GM23338 (cell line): ENCODE data around the gene KLRC3.

Source experiments
- CREB1 ChIP-seq: fragments of 250-450 bp; sonication (Bioruptor Pico); IDR thresholded peaks from 2 replicates; pipeline ENCODE4 v1.5.0; 2020; ENCODE audit warnings: low read depth, mild to moderate bottlenecking, moderate library complexity
- CTCF ChIP-seq, 2 experiments: fragments of 200-600 bp in 1 of 2; sonication (generic) in 1 of 2; conservative IDR thresholded peaks; 2 replicates each; pipeline versions ENCODE4 v1.5.1 to v1.6.1; 2016 to 2017; ENCODE audit warnings: antibody characterized with exemption in 2 of 2, low read depth in 2 of 2, mild to moderate bottlenecking in 2 of 2, moderate library complexity in 1 of 2
- ETS1 ChIP-seq: IDR thresholded peaks from 2 replicates; pipeline ENCODE4 v1.6.1; 2016; ENCODE audit warnings: antibody characterized with exemption
- EZH2 ChIP-seq: fragments of 200-600 bp; sonication (generic); IDR thresholded peaks from one replicate; pipeline ENCODE4 v1.8.0; 2017; ENCODE audit warnings: antibody characterized with exemption, mild to moderate bottlenecking, low read depth; ENCODE audit not compliant: unreplicated experiment
- EZH2phosphoT487 ChIP-seq: fragments of 200-600 bp; sonication (generic); IDR thresholded peaks from one replicate; pipeline ENCODE4 v1.8.1; 2018; ENCODE audit warnings: antibody characterized with exemption; ENCODE audit not compliant: unreplicated experiment
- JUNB ChIP-seq: IDR thresholded peaks from one replicate; pipeline ENCODE4 v1.6.1; 2016; ENCODE audit warnings: antibody characterized with exemption; ENCODE audit not compliant: unreplicated experiment
- NANOG ChIP-seq: IDR thresholded peaks from 2 replicates; pipeline ENCODE4 v1.6.1; 2016; ENCODE audit warnings: antibody characterized with exemption, borderline replicate concordance
- POLR2AphosphoS5 ChIP-seq: IDR thresholded peaks from 2 replicates; pipeline ENCODE4 v1.6.1; 2016; ENCODE audit warnings: antibody characterized with exemption, low read depth
- REST ChIP-seq: IDR thresholded peaks from one replicate; pipeline ENCODE4 v1.6.1; 2018; ENCODE audit warnings: antibody characterized with exemption; ENCODE audit not compliant: unreplicated experiment

GRCh38 chr12:10405294-10405693, 15.1 kb downstream of the KLRC3 start:
- TF ChIP-seq EZH2: no peak
- no peak for TF ChIP-seq CREB1 (CRISPR knock-in tag)
- no peak for TF ChIP-seq CTCF (conservative IDR thresholded peaks at IDR 0.05; ENCODE audit: low read depth in 2 of 2)
- TF ChIP-seq POLR2AphosphoS5: no peak
- TF ChIP-seq JUNB: no peak
- no peak for TF ChIP-seq NANOG
- no peak for TF ChIP-seq REST
- no peak for TF ChIP-seq EZH2phosphoT487
- TF ChIP-seq ETS1: no peak
